SK-N-SH treated with all-trans-retinoic acid at 6 μM for 48 hours (cell line): ENCODE data around the gene MYEOV.
A peak's percentile ranks its signal among the peaks of the same experiment; 100 is the strongest.

Source experiments
- ATAC-seq: fragments of 200-7000 bp; cut with Tn5 transposase; 3 replicates; pipeline ENCODE4 v1.9.1; 2020; ENCODE audit warnings: mild to moderate bottlenecking, moderate library complexity
- ARNTL ChIP-seq: fragments of 450-650 bp; formaldehyde crosslinking; IDR thresholded peaks from 2 replicates; pipeline ENCODE4 v1.5.0; 2020; ENCODE audit warnings: low read depth, mild to moderate bottlenecking, moderate library complexity, borderline replicate concordance
- BACH2 ChIP-seq: fragments of 250-450 bp; sonication (Bioruptor Pico); IDR thresholded peaks from 2 replicates; pipeline ENCODE4 v1.9.0; 2021; ENCODE audit warnings: mild to moderate bottlenecking, borderline replicate concordance
- CREB5 ChIP-seq: fragments of 250-450 bp; sonication (Bioruptor Pico); IDR thresholded peaks from 2 replicates; pipeline ENCODE4 v1.5.1; 2020; ENCODE audit warnings: low read depth, mild to moderate bottlenecking, moderate library complexity
- CSDC2 ChIP-seq: fragments of 250-450 bp; sonication (Bioruptor Pico); IDR thresholded peaks from 2 replicates; pipeline ENCODE4 v1.5.0; 2020; ENCODE audit warnings: mild to moderate bottlenecking, moderate library complexity
- ESRRG ChIP-seq: fragments of 250-450 bp; sonication (Bioruptor Pico); IDR thresholded peaks from 2 replicates; pipeline ENCODE4 v1.6.1; 2021; ENCODE audit warnings: mild to moderate bottlenecking
- GLIS3 ChIP-seq: fragments of 250-450 bp; sonication (Bioruptor Pico); IDR thresholded peaks from 2 replicates; pipeline ENCODE4 v1.5.0; 2020; ENCODE audit warnings: mild to moderate bottlenecking, moderate library complexity
- ISL1 ChIP-seq: fragments of 250-450 bp; sonication (Bioruptor Pico); IDR thresholded peaks from 2 replicates; pipeline ENCODE4 v2.1.2; 2022; ENCODE audit warnings: mild to moderate bottlenecking, moderate library complexity
- OSR1 ChIP-seq: fragments of 250-450 bp; sonication (Bioruptor Pico); IDR thresholded peaks from 2 replicates; pipeline ENCODE4 v1.8.0; 2022; ENCODE audit warnings: moderate library complexity, mild to moderate bottlenecking, inconsistent platforms
- POU6F1 ChIP-seq: fragments of 250-450 bp; sonication (Bioruptor Pico); IDR thresholded peaks from 2 replicates; pipeline ENCODE4 v1.8.0; 2021; ENCODE audit warnings: low read depth, mild to moderate bottlenecking, moderate library complexity, borderline replicate concordance
- PPARA ChIP-seq: fragments of 250-450 bp; sonication (Bioruptor Pico); IDR thresholded peaks from 2 replicates; pipeline ENCODE4 v1.5.0; 2020; ENCODE audit warnings: mild to moderate bottlenecking, borderline replicate concordance
- RARB ChIP-seq: fragments of 250-450 bp; sonication (Bioruptor Pico); IDR thresholded peaks from 2 replicates; pipeline ENCODE4 v1.8.0; 2021; ENCODE audit warnings: mild to moderate bottlenecking, moderate library complexity
- SNAI2 ChIP-seq: fragments of 250-450 bp; sonication (Bioruptor Pico); IDR thresholded peaks from 2 replicates; pipeline ENCODE4 v1.5.0; 2020; ENCODE audit warnings: mild to moderate bottlenecking, moderate library complexity
- TCF4 ChIP-seq: fragments of 250-450 bp; sonication (Bioruptor Pico); IDR thresholded peaks from 2 replicates; pipeline ENCODE4 v1.8.0; 2021; ENCODE audit warnings: mild to moderate bottlenecking, moderate library complexity, borderline replicate concordance
- TOX ChIP-seq: fragments of 250-450 bp; sonication (Bioruptor Pico); IDR thresholded peaks from 2 replicates; pipeline ENCODE4 v1.8.0; 2021; ENCODE audit warnings: mild to moderate bottlenecking, moderate library complexity, borderline replicate concordance
- ZC3H10 ChIP-seq: fragments of 250-450 bp; sonication (Bioruptor Pico); IDR thresholded peaks from 2 replicates; pipeline ENCODE4 v1.5.1; 2021; ENCODE audit warnings: mild to moderate bottlenecking, moderate library complexity
- ZFP3 ChIP-seq: fragments of 250-450 bp; sonication (Bioruptor Pico); IDR thresholded peaks from 2 replicates; pipeline ENCODE4 v1.5.0; 2020; ENCODE audit warnings: mild to moderate bottlenecking, moderate library complexity
- ZFP30 ChIP-seq: fragments of 450-650 bp; formaldehyde crosslinking; IDR thresholded peaks from 2 replicates; pipeline ENCODE4 v1.5.0; 2022; ENCODE audit warnings: mild to moderate bottlenecking, moderate library complexity
- ZNF565 ChIP-seq: fragments of 450-650 bp; formaldehyde crosslinking; conservative IDR thresholded peaks from 2 replicates; pipeline ENCODE4 v1.5.0; 2020; ENCODE audit warnings: low read depth, mild to moderate bottlenecking, moderate library complexity
- ZNF70 ChIP-seq: fragments of 450-650 bp; formaldehyde crosslinking; IDR thresholded peaks from 2 replicates; pipeline ENCODE4 v1.5.0; 2020; ENCODE audit warnings: mild to moderate bottlenecking, moderate library complexity
- ZNF8 ChIP-seq: fragments of 450-650 bp; formaldehyde crosslinking; IDR thresholded peaks from 2 replicates; pipeline ENCODE4 v1.5.0; 2020; ENCODE audit warnings: mild to moderate bottlenecking, moderate library complexity
- TF ChIP-seq, protein P1 (sequence below): fragments of 250-450 bp; sonication (Bioruptor Pico); IDR thresholded peaks from 2 replicates; pipeline ENCODE4 v1.5.0; 2020; ENCODE audit warnings: mild to moderate bottlenecking, moderate library complexity
- TF ChIP-seq, protein P2 (sequence below): fragments of 250-450 bp; sonication (Bioruptor Pico); IDR thresholded peaks from 2 replicates; pipeline ENCODE4 v1.8.0; 2020; ENCODE audit warnings: mild to moderate bottlenecking, moderate library complexity, borderline replicate concordance
- TF ChIP-seq, protein P3 (sequence below): fragments of 250-450 bp; sonication (Bioruptor Pico); IDR thresholded peaks from 2 replicates; pipeline ENCODE4 v1.5.1; 2021; ENCODE audit warnings: mild to moderate bottlenecking, moderate library complexity

MYEOV gene

GRCh38 chr11:69320326-69320725 lies 26.4 kb downstream of the MYEOV start:
- 0 out of 3 replicates have a peak, but pooled peaks have one; percentile 7 for ATAC-seq
- TF ChIP-seq ARNTL (CRISPR knock-in tag) (no peak), TCF4 (CRISPR knock-in tag) (no peak), TOX (CRISPR knock-in tag) (no peak), ZNF8 (CRISPR knock-in tag) (no peak), OSR1 (CRISPR knock-in tag) (no peak), ISL1 (CRISPR knock-in tag) (no peak), PPARA (CRISPR knock-in tag) (no peak), RARB (CRISPR knock-in tag) (no peak), ZFP3 (CRISPR knock-in tag) (no peak), ZNF565 (CRISPR knock-in tag) (no peak), SNAI2 (CRISPR knock-in tag) (no peak), GLIS3 (no peak), CSDC2 (CRISPR knock-in tag) (no peak), POU6F1 (no peak), ESRRG (no peak), BACH2 (no peak), CREB5 (no peak), ZC3H10 (CRISPR knock-in tag) (no peak)
- TF ChIP-seq, protein P1, sequence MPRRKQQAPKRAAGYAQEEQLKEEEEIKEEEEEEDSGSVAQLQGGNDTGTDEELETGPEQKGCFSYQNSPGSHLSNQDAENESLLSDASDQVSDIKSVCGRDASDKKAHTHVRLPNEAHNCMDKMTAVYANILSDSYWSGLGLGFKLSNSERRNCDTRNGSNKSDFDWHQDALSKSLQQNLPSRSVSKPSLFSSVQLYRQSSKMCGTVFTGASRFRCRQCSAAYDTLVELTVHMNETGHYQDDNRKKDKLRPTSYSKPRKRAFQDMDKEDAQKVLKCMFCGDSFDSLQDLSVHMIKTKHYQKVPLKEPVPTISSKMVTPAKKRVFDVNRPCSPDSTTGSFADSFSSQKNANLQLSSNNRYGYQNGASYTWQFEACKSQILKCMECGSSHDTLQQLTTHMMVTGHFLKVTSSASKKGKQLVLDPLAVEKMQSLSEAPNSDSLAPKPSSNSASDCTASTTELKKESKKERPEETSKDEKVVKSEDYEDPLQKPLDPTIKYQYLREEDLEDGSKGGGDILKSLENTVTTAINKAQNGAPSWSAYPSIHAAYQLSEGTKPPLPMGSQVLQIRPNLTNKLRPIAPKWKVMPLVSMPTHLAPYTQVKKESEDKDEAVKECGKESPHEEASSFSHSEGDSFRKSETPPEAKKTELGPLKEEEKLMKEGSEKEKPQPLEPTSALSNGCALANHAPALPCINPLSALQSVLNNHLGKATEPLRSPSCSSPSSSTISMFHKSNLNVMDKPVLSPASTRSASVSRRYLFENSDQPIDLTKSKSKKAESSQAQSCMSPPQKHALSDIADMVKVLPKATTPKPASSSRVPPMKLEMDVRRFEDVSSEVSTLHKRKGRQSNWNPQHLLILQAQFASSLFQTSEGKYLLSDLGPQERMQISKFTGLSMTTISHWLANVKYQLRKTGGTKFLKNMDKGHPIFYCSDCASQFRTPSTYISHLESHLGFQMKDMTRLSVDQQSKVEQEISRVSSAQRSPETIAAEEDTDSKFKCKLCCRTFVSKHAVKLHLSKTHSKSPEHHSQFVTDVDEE: no peak
- TF ChIP-seq, protein P2, sequence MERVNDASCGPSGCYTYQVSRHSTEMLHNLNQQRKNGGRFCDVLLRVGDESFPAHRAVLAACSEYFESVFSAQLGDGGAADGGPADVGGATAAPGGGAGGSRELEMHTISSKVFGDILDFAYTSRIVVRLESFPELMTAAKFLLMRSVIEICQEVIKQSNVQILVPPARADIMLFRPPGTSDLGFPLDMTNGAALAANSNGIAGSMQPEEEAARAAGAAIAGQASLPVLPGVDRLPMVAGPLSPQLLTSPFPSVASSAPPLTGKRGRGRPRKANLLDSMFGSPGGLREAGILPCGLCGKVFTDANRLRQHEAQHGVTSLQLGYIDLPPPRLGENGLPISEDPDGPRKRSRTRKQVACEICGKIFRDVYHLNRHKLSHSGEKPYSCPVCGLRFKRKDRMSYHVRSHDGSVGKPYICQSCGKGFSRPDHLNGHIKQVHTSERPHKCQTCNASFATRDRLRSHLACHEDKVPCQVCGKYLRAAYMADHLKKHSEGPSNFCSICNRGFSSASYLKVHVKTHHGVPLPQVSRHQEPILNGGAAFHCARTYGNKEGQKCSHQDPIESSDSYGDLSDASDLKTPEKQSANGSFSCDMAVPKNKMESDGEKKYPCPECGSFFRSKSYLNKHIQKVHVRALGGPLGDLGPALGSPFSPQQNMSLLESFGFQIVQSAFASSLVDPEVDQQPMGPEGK (CRISPR knock-in tag): no peak

GRCh38 chr11:69320756-69321741 lies 27.1 kb downstream of the MYEOV start:
- ATAC-seq: peak; percentile 55
- no peak for TF ChIP-seq ZFP3 (CRISPR knock-in tag)
- no peak for TF ChIP-seq ARNTL (CRISPR knock-in tag)
- no peak for TF ChIP-seq RARB (CRISPR knock-in tag)
- TF ChIP-seq ZFP30 (CRISPR knock-in tag): no peak
- TF ChIP-seq GLIS3: no peak
- no peak for TF ChIP-seq ZNF70 (CRISPR knock-in tag)
- TF ChIP-seq, protein P2 (CRISPR knock-in tag): no peak
- no peak for TF ChIP-seq CSDC2 (CRISPR knock-in tag)
- TF ChIP-seq TOX (CRISPR knock-in tag): no peak
- TF ChIP-seq PPARA (CRISPR knock-in tag): no peak
- no peak for TF ChIP-seq OSR1 (CRISPR knock-in tag)
- TF ChIP-seq, protein P3, sequence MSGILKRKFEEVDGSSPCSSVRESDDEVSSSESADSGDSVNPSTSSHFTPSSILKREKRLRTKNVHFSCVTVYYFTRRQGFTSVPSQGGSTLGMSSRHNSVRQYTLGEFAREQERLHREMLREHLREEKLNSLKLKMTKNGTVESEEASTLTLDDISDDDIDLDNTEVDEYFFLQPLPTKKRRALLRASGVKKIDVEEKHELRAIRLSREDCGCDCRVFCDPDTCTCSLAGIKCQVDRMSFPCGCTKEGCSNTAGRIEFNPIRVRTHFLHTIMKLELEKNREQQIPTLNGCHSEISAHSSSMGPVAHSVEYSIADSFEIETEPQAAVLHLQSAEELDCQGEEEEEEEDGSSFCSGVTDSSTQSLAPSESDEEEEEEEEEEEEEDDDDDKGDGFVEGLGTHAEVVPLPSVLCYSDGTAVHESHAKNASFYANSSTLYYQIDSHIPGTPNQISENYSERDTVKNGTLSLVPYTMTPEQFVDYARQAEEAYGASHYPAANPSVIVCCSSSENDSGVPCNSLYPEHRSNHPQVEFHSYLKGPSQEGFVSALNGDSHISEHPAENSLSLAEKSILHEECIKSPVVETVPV (CRISPR knock-in tag): no peak
- TF ChIP-seq, protein P1: no peak
- TF ChIP-seq BACH2: no peak
